HepG2 (cell line): ENCODE measurements around the gene KMT2A. TPM values are rescaled to one million over a fixed set of nuclear protein-coding genes. Genes with fewer than 3 reads are reported as not detected.

ENCODE experiments used
- ATAC-seq: fragments of 200-7000 bp; cut with Tn5 transposase; 3 replicates; pipeline ENCODE4 v1.9.1; 2020; ENCODE audit warnings: mild to moderate bottlenecking, moderate library complexity
- BruUV-seq: library from RNA; stranded (reverse); fragments of 400-500 nt; replicated peaks from 2 replicates; lab custom pipeline; 2021; lab: Mats Ljungman, UMichigan
- CTCF ChIA-PET: fragments of 300-600 bp; formaldehyde crosslinking; extraction: SDS; loops from one replicate; lab custom pipeline; 2021; ENCODE audit warnings: low total read pairs, inconsistent platforms, low intra/inter-chr PET ratio; lab: Yijun Ruan, JAX
- POLR2A ChIA-PET: fragments of 350-600 bp; sonication (Branson Sonifier 250); formaldehyde crosslinking; loops from one replicate; lab custom pipeline; 2020; ENCODE audit warnings: antibody characterized with exemption, inconsistent platforms; lab: Yijun Ruan, JAX
- DNase-seq: peaks from one replicate; pipeline ENCODE4 v3.0.0-alpha.2; 2015; ENCODE audit warnings: low spot score
- FAIRE-seq: peaks from 3 replicates; lab custom pipeline; 2011; peaks lifted over from hg19 to GRCh38; lab: Jason Lieb, UNC
- H2AFZ ChIP-seq: one replicate; pipeline ENCODE4 v1.6.1; 2011; ENCODE audit warnings: low read length, inconsistent platforms
- H3K27ac ChIP-seq: fragments of 300-600 bp; 3 replicates; pipeline ENCODE4 v1.8.0; 2011; ENCODE audit warnings: mixed run types, mild to moderate bottlenecking, mixed read lengths, low read length, inconsistent platforms; ENCODE audit not compliant: insufficient read depth; ENCODE audit errors: extremely low read length
- H3K27me3 ChIP-seq, 2 experiments: fragments of 200-600 bp in 1 of 2; 2 replicates in 1 of 2; 3 replicates in 1 of 2; pipeline versions ENCODE4 v1.6.0 to v1.8.0; 2011; ENCODE audit warnings: low read length in 2 of 2, mild to moderate bottlenecking in 2 of 2, moderate library complexity in 2 of 2, inconsistent platforms in 1 of 2; ENCODE audit not compliant: insufficient read depth in 2 of 2, control insufficient read depth in 1 of 2
- H3K36me3 ChIP-seq, 2 experiments: fragments of 200-600 bp in 1 of 2; replicated peaks in 1 of 2; 2 replicates in 1 of 2; 3 replicates in 1 of 2; pipeline versions ENCODE4 v1.5.1 to v1.8.0; 2011; ENCODE audit warnings: low read length in 2 of 2, inconsistent platforms in 1 of 2; ENCODE audit not compliant: insufficient read depth in 2 of 2, control insufficient read depth in 1 of 2
- H3K4me1 ChIP-seq: 2 replicates; pipeline ENCODE4 v1.5.1; 2012; ENCODE audit warnings: low read length, inconsistent platforms; ENCODE audit not compliant: insufficient read depth
- H3K4me2 ChIP-seq: 2 replicates; pipeline ENCODE4 v1.6.0; 2011; ENCODE audit warnings: low read depth, low read length, inconsistent platforms
- H3K4me3 ChIP-seq, 3 experiments: fragments of 200-600 bp in 1 of 3; sonication (generic), shearing (Covaris generic) in 1 of 3; replicated peaks in 1 of 3; 2 replicates each; pipeline ENCODE4 v1.5.1; 2011 to 2016; ENCODE audit warnings: low read length in 3 of 3, inconsistent platforms in 2 of 3, low read depth in 2 of 3, mild to moderate bottlenecking in 2 of 3, control low read depth in 1 of 3, mixed read lengths in 1 of 3; ENCODE audit not compliant: insufficient read depth in 1 of 3
- H3K79me2 ChIP-seq: one replicate; pipeline ENCODE4 v1.6.1; 2011; ENCODE audit warnings: low read length, inconsistent platforms; ENCODE audit not compliant: insufficient read depth
- H3K9ac ChIP-seq: 2 replicates; pipeline ENCODE4 v1.6.0; 2011; ENCODE audit warnings: mild to moderate bottlenecking, low read depth, low read length, inconsistent platforms; ENCODE audit not compliant: insufficient read depth
- H3K9me3 ChIP-seq: 2 replicates; pipeline ENCODE4 v1.5.1; 2012; ENCODE audit warnings: mild to moderate bottlenecking, low read length
- H4K20me1 ChIP-seq: 2 replicates; pipeline ENCODE4 v1.6.0; 2011; ENCODE audit warnings: inconsistent platforms, mild to moderate bottlenecking, low read length, moderate library complexity; ENCODE audit not compliant: insufficient read depth
- CEBPB ChIP-seq: IDR thresholded peaks from 2 replicates; pipeline ENCODE4 v1.6.1; 2011; ENCODE audit warnings: low read depth, low read length, improper control_type of control experiment, borderline replicate concordance
- HNRNPK ChIP-seq: fragments of 200-400 bp; formaldehyde crosslinking; IDR thresholded peaks from 2 replicates; pipeline ENCODE4 v1.6.1; 2018; ENCODE audit warnings: low read length, low read depth, moderate library complexity, mild to moderate bottlenecking; ENCODE audit not compliant: poor library complexity, severe bottlenecking
- ISL2 ChIP-seq: sonication (generic); formaldehyde crosslinking; IDR thresholded peaks from 2 replicates; pipeline ENCODE4 v1.5.0; 2020; ENCODE audit warnings: missing genetic modification reagents
- REXO4 ChIP-seq: sonication (generic); formaldehyde crosslinking; IDR thresholded peaks from 2 replicates; pipeline ENCODE4 v1.8.0; 2022; ENCODE audit warnings: missing genetic modification reagents, mild to moderate bottlenecking, borderline replicate concordance
- RXRA ChIP-seq: sonication (generic); formaldehyde crosslinking; IDR thresholded peaks from 2 replicates; pipeline ENCODE4 v1.5.1; 2020; ENCODE audit warnings: missing genetic modification reagents
- SIX1 ChIP-seq: sonication (generic); formaldehyde crosslinking; IDR thresholded peaks from 2 replicates; pipeline ENCODE4 v1.4.0; 2020; ENCODE audit warnings: missing genetic modification reagents, borderline replicate concordance
- TBX3 ChIP-seq: fragments of 450-650 bp; IDR thresholded peaks from 2 replicates; pipeline ENCODE4 v1.6.1; 2017; ENCODE audit warnings: antibody characterized with exemption, mild to moderate bottlenecking, inconsistent platforms, borderline replicate concordance
- TCF7 ChIP-seq: sonication (generic); IDR thresholded peaks from 2 replicates; pipeline ENCODE4 v1.6.1; 2016; ENCODE audit warnings: antibody characterized with exemption, low read depth
- ZNF326 ChIP-seq: sonication (generic); formaldehyde crosslinking; IDR thresholded peaks from 2 replicates; pipeline ENCODE4 v1.4.0; 2020; ENCODE audit warnings: missing genetic modification reagents, borderline replicate concordance
- WGBS: methylation state at CpG from one replicate; pipeline ENCODE4 v1.1.6; 2017; ENCODE audit warnings: low lambda C conversion rate; 5-methylcytosine and 5-hydroxymethylcytosine counted together
- in situ Hi-C: cut with HindIII; loops from 2 replicates; pipeline ENCODE4 v1.10.0; 2017; ENCODE audit warnings: low pct_unique_long_range_greater_than_20kb; ENCODE audit not compliant: extremely low pct_ligation_motif_present
- intact Hi-C: fragments of 100-400 bp; cut with micrococcal nuclease; formaldehyde crosslinking; loops from one replicate; pipeline ENCODE4 v1.10.0; 2022; ENCODE audit not compliant: unreplicated experiment
- polyA plus RNA-seq, 8 experiments: library from polyadenylated mRNA; depleted of rRNA in 3 of 8; stranded (reverse) in 7 of 8; unstranded in 1 of 8; fragments of >200 nt; fragmentation: Illumina TruSeq in 4 of 8; extraction: Trizol in 4 of 8; gene quantifications; 2 replicates each; pipeline versions ENCODE4 v1.2.1 to v1.2.3, GENCODE V29; 2011 to 2016; ENCODE audit warnings: low read depth in 4 of 8, missing spikeins in 1 of 8, mixed read lengths in 1 of 8; ENCODE audit not compliant: insufficient read depth in 1 of 8
- total RNA-seq, 5 experiments: library from RNA; depleted of rRNA; stranded (reverse); fragments of >200 nt; fragmentation: Illumina TruSeq; extraction: Trizol; gene quantifications; 2 replicates each; pipeline ENCODE4 v1.2.3, GENCODE V29; 2016; ENCODE audit warnings: low read depth in 1 of 5
- TF ChIP-seq, protein P1 (sequence below): sonication (generic); formaldehyde crosslinking; IDR thresholded peaks from 2 replicates; pipeline ENCODE4 v1.4.0; 2020; ENCODE audit warnings: missing genetic modification reagents
- TF ChIP-seq, protein P2 (sequence below): sonication (generic); formaldehyde crosslinking; IDR thresholded peaks from 2 replicates; pipeline ENCODE4 v1.9.0; 2021; ENCODE audit warnings: missing genetic modification reagents, borderline replicate concordance
- TF ChIP-seq, protein P3 (sequence below): sonication (generic); formaldehyde crosslinking; IDR thresholded peaks from 2 replicates; pipeline ENCODE4 v1.8.0; 2022; ENCODE audit warnings: mild to moderate bottlenecking, missing genetic modification reagents
- TF ChIP-seq, protein P4 (sequence below): sonication (generic); formaldehyde crosslinking; IDR thresholded peaks from 2 replicates; pipeline ENCODE4 v1.9.0; 2022; ENCODE audit warnings: missing genetic modification reagents, mild to moderate bottlenecking, borderline replicate concordance
- TF ChIP-seq, protein P5 (sequence below): sonication (generic); formaldehyde crosslinking; conservative IDR thresholded peaks from 2 replicates; pipeline ENCODE4 v1.4.0; 2020; ENCODE audit warnings: missing genetic modification reagents

The KMT2A gene
- total and polyA plus RNA-seq, 2 of the 13 experiments (the other 11 are each of a cell fraction or from before 2014, with no cell fraction given), result 12.4 to 20.0 TPM

DNA sequence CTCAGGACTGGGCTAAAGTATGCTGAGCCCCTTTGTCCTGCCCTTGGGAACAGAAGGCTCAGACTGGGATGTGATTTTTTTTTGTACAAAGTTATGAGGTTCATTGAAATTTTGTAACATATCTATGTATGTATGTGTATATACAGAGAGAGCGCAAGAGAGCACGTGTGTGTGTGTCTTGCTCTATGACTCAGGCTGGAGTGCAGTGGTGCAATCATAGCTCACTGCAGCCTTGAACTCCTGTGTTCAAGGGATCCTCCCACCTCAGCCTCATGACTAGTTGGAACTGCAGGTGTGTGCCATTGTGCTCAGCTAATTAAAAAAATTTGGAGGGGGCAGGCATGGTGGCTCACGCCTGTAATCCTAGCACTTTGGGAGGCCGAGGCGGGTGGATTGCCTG, 100.4 kb downstream of the KMT2A start (continued):
- TF ChIP-seq REXO4 (CRISPR knock-in tag) (no peak), ISL2 (no peak), ZNF326 (CRISPR knock-in tag) (no peak), CEBPB (peak; percentile 76)
- TF ChIP-seq, protein P1, sequence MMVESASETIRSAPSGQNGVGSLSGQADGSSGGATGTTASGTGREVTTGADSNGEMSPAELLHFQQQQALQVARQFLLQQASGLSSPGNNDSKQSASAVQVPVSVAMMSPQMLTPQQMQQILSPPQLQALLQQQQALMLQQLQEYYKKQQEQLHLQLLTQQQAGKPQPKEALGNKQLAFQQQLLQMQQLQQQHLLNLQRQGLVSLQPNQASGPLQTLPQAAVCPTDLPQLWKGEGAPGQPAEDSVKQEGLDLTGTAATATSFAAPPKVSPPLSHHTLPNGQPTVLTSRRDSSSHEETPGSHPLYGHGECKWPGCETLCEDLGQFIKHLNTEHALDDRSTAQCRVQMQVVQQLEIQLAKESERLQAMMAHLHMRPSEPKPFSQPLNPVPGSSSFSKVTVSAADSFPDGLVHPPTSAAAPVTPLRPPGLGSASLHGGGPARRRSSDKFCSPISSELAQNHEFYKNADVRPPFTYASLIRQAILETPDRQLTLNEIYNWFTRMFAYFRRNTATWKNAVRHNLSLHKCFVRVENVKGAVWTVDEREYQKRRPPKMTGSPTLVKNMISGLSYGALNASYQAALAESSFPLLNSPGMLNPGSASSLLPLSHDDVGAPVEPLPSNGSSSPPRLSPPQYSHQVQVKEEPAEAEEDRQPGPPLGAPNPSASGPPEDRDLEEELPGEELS, result no peak

DNA sequence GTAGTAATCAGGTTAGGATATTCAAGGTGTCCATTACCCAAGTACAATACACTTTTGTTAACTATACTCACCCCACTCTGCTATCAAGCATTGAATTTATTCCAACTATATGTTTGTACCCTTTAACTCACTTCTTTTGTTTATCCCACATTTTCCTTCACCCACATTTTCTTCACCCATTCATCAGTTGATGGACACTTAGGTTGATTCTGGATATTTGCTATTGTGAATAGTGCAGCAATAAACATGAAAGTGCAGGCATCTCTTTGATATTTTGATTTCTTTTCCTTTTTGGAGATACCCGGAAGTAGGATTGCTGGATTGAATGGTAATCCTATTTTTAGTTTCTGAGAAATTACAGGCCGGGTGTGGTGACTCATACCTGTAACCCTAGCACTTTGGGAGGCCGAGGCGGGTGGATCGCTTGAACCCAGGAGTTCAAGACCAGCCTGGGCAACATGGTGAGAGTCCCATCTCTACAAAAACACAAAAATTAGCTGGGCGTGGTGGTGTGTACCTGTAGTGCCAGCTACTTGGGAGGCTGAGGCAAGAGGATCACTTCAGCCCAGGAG, 101.2 kb downstream of the KMT2A start:
- H3K9me3 ChIP-seq, result no peaks in the 10 kb centered on the region
- H3K27ac ChIP-seq, result no peak overlapping the region
- DNase-seq, result no peak
- FAIRE-seq, result no peak
- no peak overlapping the region for H2AFZ ChIP-seq
- no peaks in the 10 kb centered on the region for H3K79me2 ChIP-seq
- H3K4me3 ChIP-seq, result no peak overlapping the region
- no peaks in the 10 kb centered on the region for H4K20me1 ChIP-seq
- H3K36me3 ChIP-seq, result no peaks in the 10 kb centered on the region
- ChIA-PET CTCF (no interaction called here), POLR2A (interaction anchor here (0.6 kb wide), 1 partner anchor 135 kb away, joined by 3 read pairs; no protein-coding TSS in a partner anchor)
- no peaks in the 10 kb centered on the region for H3K27me3 ChIP-seq
- intact Hi-C loops (loop anchor here (2.0 kb wide), 1 partner anchor 29 kb away; no protein-coding TSS in a partner anchor), in situ Hi-C loops (no loop called here)
- BruUV-seq, result no TSS peak
- no peak overlapping the region for H3K9ac ChIP-seq
- WGBS, result 90% methylated on average over 6 of the region's 6 CpGs
- ATAC-seq, result no peak
- no peak overlapping the region for H3K4me2 ChIP-seq
- peaks cover 26% of the 10 kb centered on the region for H3K4me1 ChIP-seq
- TF ChIP-seq, protein P2, sequence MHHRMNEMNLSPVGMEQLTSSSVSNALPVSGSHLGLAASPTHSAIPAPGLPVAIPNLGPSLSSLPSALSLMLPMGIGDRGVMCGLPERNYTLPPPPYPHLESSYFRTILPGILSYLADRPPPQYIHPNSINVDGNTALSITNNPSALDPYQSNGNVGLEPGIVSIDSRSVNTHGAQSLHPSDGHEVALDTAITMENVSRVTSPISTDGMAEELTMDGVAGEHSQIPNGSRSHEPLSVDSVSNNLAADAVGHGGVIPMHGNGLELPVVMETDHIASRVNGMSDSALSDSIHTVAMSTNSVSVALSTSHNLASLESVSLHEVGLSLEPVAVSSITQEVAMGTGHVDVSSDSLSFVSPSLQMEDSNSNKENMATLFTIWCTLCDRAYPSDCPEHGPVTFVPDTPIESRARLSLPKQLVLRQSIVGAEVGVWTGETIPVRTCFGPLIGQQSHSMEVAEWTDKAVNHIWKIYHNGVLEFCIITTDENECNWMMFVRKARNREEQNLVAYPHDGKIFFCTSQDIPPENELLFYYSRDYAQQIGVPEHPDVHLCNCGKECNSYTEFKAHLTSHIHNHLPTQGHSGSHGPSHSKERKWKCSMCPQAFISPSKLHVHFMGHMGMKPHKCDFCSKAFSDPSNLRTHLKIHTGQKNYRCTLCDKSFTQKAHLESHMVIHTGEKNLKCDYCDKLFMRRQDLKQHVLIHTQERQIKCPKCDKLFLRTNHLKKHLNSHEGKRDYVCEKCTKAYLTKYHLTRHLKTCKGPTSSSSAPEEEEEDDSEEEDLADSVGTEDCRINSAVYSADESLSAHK (CRISPR knock-in tag), result no peak
- TF ChIP-seq HNRNPK, result no peak
- TF ChIP-seq, protein P3, sequence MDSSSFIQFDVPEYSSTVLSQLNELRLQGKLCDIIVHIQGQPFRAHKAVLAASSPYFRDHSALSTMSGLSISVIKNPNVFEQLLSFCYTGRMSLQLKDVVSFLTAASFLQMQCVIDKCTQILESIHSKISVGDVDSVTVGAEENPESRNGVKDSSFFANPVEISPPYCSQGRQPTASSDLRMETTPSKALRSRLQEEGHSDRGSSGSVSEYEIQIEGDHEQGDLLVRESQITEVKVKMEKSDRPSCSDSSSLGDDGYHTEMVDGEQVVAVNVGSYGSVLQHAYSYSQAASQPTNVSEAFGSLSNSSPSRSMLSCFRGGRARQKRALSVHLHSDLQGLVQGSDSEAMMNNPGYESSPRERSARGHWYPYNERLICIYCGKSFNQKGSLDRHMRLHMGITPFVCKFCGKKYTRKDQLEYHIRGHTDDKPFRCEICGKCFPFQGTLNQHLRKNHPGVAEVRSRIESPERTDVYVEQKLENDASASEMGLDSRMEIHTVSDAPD (CRISPR knock-in tag), result no peak
- TF ChIP-seq SIX1 (CRISPR knock-in tag), result no peak
- TF ChIP-seq, protein P4, sequence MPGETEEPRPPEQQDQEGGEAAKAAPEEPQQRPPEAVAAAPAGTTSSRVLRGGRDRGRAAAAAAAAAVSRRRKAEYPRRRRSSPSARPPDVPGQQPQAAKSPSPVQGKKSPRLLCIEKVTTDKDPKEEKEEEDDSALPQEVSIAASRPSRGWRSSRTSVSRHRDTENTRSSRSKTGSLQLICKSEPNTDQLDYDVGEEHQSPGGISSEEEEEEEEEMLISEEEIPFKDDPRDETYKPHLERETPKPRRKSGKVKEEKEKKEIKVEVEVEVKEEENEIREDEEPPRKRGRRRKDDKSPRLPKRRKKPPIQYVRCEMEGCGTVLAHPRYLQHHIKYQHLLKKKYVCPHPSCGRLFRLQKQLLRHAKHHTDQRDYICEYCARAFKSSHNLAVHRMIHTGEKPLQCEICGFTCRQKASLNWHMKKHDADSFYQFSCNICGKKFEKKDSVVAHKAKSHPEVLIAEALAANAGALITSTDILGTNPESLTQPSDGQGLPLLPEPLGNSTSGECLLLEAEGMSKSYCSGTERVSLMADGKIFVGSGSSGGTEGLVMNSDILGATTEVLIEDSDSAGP (CRISPR knock-in tag), result no peak
- TF ChIP-seq, protein P5, sequence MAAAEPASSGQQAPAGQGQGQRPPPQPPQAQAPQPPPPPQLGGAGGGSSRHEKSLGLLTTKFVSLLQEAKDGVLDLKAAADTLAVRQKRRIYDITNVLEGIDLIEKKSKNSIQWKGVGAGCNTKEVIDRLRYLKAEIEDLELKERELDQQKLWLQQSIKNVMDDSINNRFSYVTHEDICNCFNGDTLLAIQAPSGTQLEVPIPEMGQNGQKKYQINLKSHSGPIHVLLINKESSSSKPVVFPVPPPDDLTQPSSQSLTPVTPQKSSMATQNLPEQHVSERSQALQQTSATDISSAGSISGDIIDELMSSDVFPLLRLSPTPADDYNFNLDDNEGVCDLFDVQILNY (CRISPR knock-in tag), result no peak
- TF ChIP-seq RXRA, result no peak
- TF ChIP-seq TCF7, result no peak
- TF ChIP-seq TBX3, result no peak
